GM21528 (cell line): ENCODE data around the gene DENND1A.

Experiments used
- ATAC-seq: cut with Tn5 transposase; IDR thresholded peaks from one replicate; pipeline ENCODE4 v1.9.1; 2021; ENCODE audit warnings: mild to moderate bottlenecking, moderate library complexity; ENCODE audit not compliant: unreplicated experiment, low FRiP score

Gene DENND1A

GRCh38 chr9:123868002-123868401 is 61.9 kb downstream of the DENND1A start:
- ATAC-seq = no peak

GRCh38 chr9:123867034-123867433 is 62.9 kb downstream of the DENND1A start:
- ATAC-seq = no peak

- ATAC-seq = no peak
These were observed 63.4 kb downstream of the DENND1A start for GRCh38 chr9:123866497-123866896.

GRCh38 chr9:123865226-123866000 is 64.5 kb downstream of the DENND1A start:
- ATAC-seq = no peak

GRCh38 chr9:123864251-123864650 is 65.7 kb downstream of the DENND1A start:
- ATAC-seq = no peak

- no peak for ATAC-seq
These were observed 66.6 kb downstream of the DENND1A start for GRCh38 chr9:123863164-123863855.

- ATAC-seq = no peak
These were observed 68.2 kb downstream of the DENND1A start for GRCh38 chr9:123861756-123862120.

GRCh38 chr9:123861086-123861755 is 68.7 kb downstream of the DENND1A start:
- no peak for ATAC-seq

GRCh38 chr9:123860603-123861002 is 69.3 kb downstream of the DENND1A start:
- ATAC-seq = no peak

- no peak for ATAC-seq
These were observed 77.5 kb downstream of the DENND1A start for GRCh38 chr9:123852403-123852802.

- ATAC-seq = no peak
These were observed 78.1 kb downstream of the DENND1A start for GRCh38 chr9:123851851-123852250.

GRCh38 chr9:123848447-123849085 is 81.4 kb downstream of the DENND1A start:
- ATAC-seq = no peak

GRCh38 chr9:123846966-123847365 is 83.0 kb downstream of the DENND1A start:
- no peak for ATAC-seq

GRCh38 chr9:123843703-123844102 is 86.2 kb downstream of the DENND1A start:
- no peak for ATAC-seq

- ATAC-seq = no peak
These were observed 94.1 kb downstream of the DENND1A start for GRCh38 chr9:123835821-123836220.

GRCh38 chr9:123834889-123835562 is 94.9 kb downstream of the DENND1A start:
- ATAC-seq = no peak

- ATAC-seq = no peak
These were observed 95.6 kb downstream of the DENND1A start for GRCh38 chr9:123834218-123834888.

- no peak for ATAC-seq
These were observed 96.9 kb downstream of the DENND1A start for GRCh38 chr9:123832858-123833650.

GRCh38 chr9:123832176-123832575 is 97.8 kb downstream of the DENND1A start:
- no peak for ATAC-seq
